ENCODE measurements around the gene NTN3.

NTN3 gene

DNA sequence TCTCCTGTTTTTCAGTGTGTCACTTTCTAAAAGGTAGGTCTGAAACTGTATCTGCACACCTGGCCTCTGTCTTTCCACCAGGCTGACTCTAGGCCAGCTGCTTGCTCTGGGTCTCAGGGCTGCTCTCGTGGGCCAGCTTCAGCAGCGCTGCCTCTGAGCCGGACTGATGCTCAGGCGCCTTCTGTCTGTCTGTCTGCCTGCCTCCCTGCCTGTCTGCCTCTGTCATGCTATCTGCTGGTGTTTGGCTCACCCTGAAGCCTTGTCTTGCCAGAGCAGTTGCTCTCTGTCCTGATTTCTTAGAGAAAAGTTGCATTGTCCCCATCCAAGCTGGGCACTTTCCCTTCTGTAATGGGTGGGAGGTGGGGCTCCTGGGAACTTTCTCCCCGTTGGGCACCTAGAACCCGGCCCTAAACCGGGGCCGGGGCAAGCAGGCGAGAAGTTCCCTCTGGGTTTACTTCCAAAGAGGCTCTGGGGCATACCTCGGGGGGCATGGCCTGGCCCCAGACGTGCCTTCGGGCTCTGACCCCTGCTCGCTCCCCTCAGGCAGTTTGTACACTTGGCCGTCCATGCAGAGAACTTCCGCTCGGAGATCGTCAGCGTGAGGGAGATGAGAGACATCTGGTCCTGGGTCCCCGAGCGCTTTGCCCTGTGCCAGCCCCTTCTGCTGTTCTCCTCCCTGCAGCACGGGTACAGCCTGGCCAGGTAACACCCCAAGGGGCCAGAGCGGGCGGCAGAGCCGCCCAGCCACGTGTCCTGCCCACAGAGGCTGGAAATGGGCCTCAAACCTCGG is 26.8 kb downstream of the NTN3 start:
- DNase-seq: no peak

DNA sequence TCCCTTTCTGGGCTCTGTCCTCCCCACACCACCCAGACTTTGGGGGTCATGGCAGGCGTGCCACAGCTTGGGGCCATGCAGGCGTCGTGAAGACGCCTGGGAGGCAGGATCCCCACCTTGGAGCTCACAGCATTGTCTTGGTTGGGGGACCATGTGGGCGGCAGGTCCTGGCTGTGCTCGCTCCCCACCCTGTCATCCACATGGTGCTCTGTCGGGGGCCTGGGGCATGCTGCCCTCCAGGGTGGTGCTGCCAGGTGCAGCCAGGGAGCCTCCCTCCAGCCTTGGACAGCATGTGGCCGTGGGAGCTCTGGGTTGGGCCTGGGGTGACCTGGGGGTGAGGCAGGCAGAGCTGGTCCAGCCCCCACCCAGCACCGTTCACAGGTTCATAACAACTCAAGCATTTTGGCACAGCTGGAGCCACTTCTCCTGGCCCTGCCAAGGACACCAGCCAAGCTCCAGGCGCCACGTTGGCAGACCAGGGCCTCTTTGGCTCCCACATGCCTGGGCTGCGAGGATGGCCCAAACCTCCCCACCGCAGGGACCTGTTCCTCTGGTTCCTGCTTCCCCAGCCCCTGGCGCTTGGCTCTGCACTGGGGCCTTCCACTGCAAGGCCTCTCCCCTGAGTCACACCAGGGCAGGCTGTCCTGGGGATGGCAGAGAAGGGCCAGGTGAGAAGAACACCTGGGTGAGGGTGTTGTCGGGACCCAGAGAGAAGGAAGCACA is 27.6 kb downstream of the NTN3 start:
- DNase-seq: no peak

GRCh38 chr16:2499454-2499853 is 28.4 kb downstream of the NTN3 start:
- DNase-seq: no peak

GRCh38 chr16:2499890-2500429 is 28.9 kb downstream of the NTN3 start:
- no peak for DNase-seq

DNA sequence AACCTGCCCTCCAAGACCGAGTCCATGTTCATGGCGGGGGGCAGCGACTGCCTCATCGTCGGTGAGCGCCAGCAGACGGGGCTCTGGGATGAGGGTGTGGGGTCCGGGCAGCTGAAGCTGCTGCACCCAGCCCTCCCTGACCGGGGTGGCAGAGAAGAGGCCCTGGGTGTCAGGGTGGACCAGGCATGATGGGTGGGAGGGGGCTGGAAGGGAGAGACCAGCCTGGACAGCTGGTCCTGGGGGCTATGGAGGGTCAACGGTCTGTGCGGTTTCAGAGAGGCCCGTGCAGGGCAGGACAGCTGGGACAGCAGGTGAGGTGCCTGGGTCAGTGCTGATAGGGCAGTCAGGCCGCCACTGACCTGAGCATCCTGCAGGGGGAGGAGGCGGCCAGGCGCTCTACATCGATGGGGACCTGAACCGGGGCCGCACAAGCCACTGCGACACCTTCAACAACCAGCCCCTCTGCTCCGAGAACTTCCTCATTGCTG is 29.4 kb downstream of the NTN3 start:
- DNase-seq: no peak

GRCh38 chr16:2500918-2501750 is 30.0 kb downstream of the NTN3 start:
- peak; percentile 78 to 86 for DNase-seq

- DNase-seq: no peak
Measured at GRCh38 chr16:2501946-2502895, 31.1 kb downstream of the NTN3 start.

GRCh38 chr16:2505695-2506094 is 34.6 kb downstream of the NTN3 start:
- no peak for DNase-seq

DNA sequence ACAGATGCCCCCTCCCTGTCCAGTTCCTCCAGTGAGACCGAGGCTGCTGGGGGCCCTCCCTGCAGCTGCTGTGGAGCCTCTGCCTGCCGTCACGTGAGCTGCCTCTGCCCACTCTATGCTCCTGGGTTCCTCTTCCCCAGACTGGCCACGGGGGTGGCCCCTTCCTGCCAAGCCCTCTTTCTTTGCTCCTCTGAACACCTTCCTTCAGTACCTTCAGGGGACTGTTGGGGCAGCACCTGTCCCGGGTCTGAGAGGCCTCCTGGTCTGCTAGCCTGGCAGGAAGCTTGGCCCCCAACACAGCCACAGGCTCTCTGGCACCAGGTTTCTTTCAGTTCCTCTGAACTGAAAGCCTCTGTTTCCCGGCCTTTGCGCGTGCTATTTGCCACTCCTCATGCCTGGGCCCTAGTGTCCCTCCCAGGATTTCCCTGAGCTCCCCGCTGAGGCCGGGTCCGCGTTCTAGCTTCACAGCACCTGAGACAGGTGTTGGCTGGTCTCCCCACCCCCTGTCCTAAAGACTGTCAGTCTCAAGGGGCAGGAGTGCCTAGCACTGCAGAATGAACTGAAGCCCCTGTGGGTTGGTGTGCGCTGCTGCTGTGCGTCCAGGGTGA is 36.1 kb downstream of the NTN3 start:
- no peak for DNase-seq

GRCh38 chr16:2507665-2508064 is 36.6 kb downstream of the NTN3 start:
- no peak for DNase-seq

DNA sequence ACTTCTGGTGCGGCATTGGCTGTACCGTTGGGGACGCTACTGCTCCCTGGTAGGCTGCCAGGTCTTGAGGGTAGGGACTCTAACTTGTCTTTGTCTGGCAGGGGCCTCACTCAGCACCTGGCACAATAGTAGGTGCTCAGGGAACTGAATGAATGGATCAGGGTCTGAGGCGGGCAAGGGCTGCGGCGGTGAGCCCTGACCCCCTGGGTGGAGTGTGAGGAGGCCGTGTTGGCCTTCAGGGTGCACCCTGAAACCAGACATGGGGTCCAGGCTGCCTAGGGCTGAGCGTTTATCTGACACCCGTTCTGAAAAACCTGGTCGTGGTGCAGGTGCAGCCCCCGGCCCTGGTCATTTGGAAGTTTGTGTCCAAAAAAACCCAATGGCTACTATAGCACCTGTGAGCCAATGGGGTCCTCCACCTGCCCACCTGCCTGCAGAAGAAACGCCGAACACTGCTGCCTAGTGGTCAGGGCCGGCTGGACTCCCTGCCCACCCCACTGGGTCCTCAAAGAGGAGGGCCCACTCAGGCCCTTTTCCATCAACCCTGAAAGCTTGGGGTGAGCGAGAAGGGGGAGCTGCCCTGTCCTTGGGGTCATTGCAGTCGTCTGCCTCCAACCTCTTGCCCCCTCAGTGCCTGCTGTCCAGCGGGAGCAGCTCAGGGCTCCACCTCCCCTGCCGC is 37.8 kb downstream of the NTN3 start:
- no peak for DNase-seq

GRCh38 chr16:2511128-2511800 is 40.2 kb downstream of the NTN3 start:
- no peak for DNase-seq

DNA sequence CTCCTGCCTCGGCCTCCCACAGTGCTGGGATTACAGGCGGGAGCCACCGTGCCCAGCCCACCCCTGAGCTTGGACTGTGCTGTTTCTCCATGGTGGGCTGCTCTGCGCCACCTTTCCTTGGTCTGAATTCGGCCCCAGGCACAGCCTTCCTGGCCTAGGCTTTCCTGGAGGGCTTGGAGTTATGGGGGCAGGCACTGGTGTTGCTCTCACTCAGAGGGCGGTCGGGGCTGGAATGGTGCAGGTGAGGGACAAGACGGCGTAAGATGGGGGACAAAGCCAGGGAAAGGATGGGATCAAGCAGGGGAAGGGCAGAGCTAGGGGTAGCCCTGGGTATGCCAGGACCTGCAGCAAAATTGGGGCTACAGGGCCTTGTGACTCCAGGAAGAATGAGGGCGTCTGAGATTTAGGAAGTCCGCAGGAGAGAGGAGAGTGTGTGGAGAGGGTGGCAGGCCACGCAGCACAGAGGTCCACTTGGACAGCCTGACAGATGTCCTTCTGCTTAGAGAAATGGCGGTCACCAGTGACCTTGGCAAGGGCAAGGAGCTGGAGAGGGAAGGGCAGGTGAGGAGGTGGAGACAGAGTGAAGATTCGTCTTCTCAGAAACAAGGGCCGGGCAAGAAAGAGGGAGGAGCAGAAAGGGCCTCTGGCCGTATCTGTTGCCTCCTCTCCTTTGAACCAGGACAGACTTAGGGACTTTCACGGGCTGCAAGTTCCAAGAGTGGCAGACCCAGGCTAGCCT is 41.1 kb downstream of the NTN3 start:
- no peak for DNase-seq

GRCh38 chr16:2512735-2513404 is 41.8 kb downstream of the NTN3 start:
- DNase-seq: no peak

DNA sequence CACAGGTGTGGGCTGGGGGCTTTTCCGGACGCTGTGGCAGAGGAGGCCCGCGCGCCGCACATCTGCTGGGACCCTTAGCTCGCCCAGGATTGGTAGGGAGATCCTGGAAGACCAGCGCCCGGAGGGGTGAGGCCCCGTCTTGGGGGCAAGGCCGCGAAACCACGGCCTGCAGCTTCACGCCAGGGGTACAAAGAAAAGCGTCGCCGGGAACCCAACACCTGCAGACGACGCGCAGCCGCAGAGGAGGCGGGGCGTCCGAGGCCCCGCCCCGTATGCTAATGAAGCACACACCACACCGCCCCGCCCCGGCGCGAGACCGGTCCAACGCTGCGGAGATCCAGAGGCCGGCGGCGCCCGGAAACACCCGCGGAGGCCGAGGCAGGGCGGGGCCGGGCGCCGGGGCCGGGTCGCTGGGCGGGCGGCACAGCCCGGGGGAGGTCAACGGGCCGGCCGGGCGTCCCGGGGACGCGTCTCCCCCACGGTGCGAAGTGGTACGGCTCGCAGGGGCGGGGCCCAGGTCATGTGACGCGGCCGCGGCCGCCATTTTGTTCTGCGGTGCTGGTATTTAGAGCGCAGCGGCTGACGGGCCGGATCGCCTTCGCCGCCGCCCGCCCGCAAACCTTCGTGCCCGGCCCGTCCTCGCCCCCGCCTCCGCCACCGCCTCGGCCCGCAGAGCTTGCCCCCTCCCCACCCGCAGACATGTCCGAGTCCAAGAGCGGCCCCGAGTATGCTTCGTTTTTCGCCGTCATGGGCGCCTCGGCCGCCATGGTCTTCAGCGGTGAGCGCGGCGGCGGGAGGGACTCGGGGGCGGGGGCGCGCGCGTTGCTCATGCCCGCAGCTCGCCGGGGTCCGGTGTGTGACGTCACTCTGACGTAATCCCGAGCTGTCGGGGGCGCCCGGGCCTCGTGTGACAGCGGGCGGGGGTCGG is 42.6 kb downstream of the NTN3 start, which contains the start of gene ATP6V0C:
Gene ATP6V0C (plus strand): TSS at position 548 of the 928 bp plus-strand sequence. CDS start 152 bp downstream, at position 700.
- DNase-seq: peak; percentile 87 to 89

- DNase-seq: no peak
Measured at GRCh38 chr16:2514333-2515179, 43.5 kb downstream of the NTN3 start.

Measured in stimulated activated CD4-positive, alpha-beta T cell treated with anti-CD3 and anti-CD28 coated beads, Interleukin-2, amount 100 ng/mL, for 48 hours (primary cell).